ENCODE results near the gene KRT27.

- no peak for TF ChIP-seq CTCF (conservative IDR thresholded peaks at IDR 0.05; ENCODE audit: low read depth, low read length)
- no peak for TF ChIP-seq EZH2 (IDR thresholded peaks at IDR 0.05; ENCODE audit: low read length, unreplicated experiment)
- no peak for TF ChIP-seq EZH2phosphoT487 (IDR thresholded peaks at IDR 0.05; ENCODE audit: borderline replicate concordance, low read length)
Observed at GRCh38 chr17:40777971-40778370, 4.4 kb downstream of the KRT27 start.

Measured in PC-3 (cell line).